B cell (primary cell): ENCODE results near the gene TENM3. TPM values are rescaled to one million over a fixed set of nuclear protein-coding genes. Genes with fewer than 3 reads are reported as not detected.
"Not testable (repeated sequence)": the region's sequence is repeated elsewhere in the genome, so short reads cannot be mapped to it uniquely, and the experiment has no call there.

Experiments
- ATAC-seq: fragments of 200-7000 bp; cut with Tn5 transposase; one replicate; pipeline ENCODE4 v1.10.0; 2021; ENCODE audit warnings: low read depth, mild to moderate bottlenecking, moderate number of reproducible peaks, moderate library complexity
- CTCF ChIA-PET: fragments of 350-600 bp; sonication (Branson Sonifier 250); formaldehyde crosslinking; loops from one replicate; lab custom pipeline; 2021; ENCODE audit warnings: antibody characterized with exemption, inconsistent platforms; lab: Charles Lee
- POLR2A ChIA-PET: fragments of 350-600 bp; sonication (Branson Sonifier 250); formaldehyde crosslinking; loops from one replicate; lab custom pipeline; 2021; ENCODE audit warnings: antibody characterized with exemption; lab: Charles Lee
- DNase-seq: peaks from one replicate; pipeline ENCODE4 v3.0.0; 2013
- H2AFZ ChIP-seq: 2 replicates; pipeline ENCODE4 v1.6.1; 2012; ENCODE audit warnings: mild to moderate bottlenecking, low read depth, low read length; ENCODE audit not compliant: insufficient read depth, poor library complexity, severe bottlenecking
- H3K27ac ChIP-seq, 2 donors: 1 replicate in 1 of 2; 2 replicates in 1 of 2; pipeline ENCODE4 v1.5.1; 2012 to 2013; ENCODE audit warnings: low read length in 2 of 2, mild to moderate bottlenecking in 2 of 2, moderate library complexity in 1 of 2
- H3K27me3 ChIP-seq, 4 experiments: fragments of 200-600 bp in 1 of 4; sonication (generic) in 1 of 4; replicated peaks in 1 of 4; 1 replicate in 2 of 4; 2 replicates in 2 of 4; pipeline versions ENCODE4 v1.6.1 to v1.7.0; 2013 to 2016; ENCODE audit warnings: low read length in 3 of 4, mild to moderate bottlenecking in 2 of 4, mixed read lengths in 1 of 4, moderate library complexity in 1 of 4; ENCODE audit not compliant: insufficient read depth in 4 of 4, control insufficient read depth in 3 of 4; ENCODE audit errors: control extremely low read depth in 1 of 4
- H3K36me3 ChIP-seq, 2 experiments: replicated peaks in 1 of 2; 1 replicate in 1 of 2; 2 replicates in 1 of 2; pipeline versions ENCODE4 v1.6.1 to v1.7.1; 2013; ENCODE audit warnings: low read length in 1 of 2; ENCODE audit not compliant: insufficient read depth in 2 of 2, control insufficient read depth in 1 of 2; ENCODE audit errors: control extremely low read depth in 1 of 2, extremely low read depth in 1 of 2
- H3K4me1 ChIP-seq, 2 donors: fragments of 200-600 bp in 1 of 2; sonication (generic) in 1 of 2; 1 replicate in 1 of 2; 2 replicates in 1 of 2; pipeline versions ENCODE4 v1.5.1 to v1.6.1; 2013 to 2017; ENCODE audit warnings: low read length in 2 of 2; ENCODE audit not compliant: control insufficient read depth in 2 of 2, insufficient read depth in 2 of 2
- H3K4me2 ChIP-seq: replicated peaks from 2 replicates; pipeline ENCODE3; 2012; ENCODE audit warnings: mild to moderate bottlenecking, low read depth, low read length; ENCODE audit not compliant: poor library complexity, severe bottlenecking
- H3K4me3 ChIP-seq, 5 experiments: fragments of 200-600 bp in 1 of 5; sonication (generic) in 1 of 5; 1 replicate in 3 of 5; 2 replicates in 2 of 5; pipeline versions ENCODE4 v1.5.1 to v1.7.0; 2011 to 2016; ENCODE audit warnings: low read length in 4 of 5, mild to moderate bottlenecking in 4 of 5, low read depth in 2 of 5, control low read depth in 1 of 5, moderate library complexity in 1 of 5; ENCODE audit not compliant: insufficient read depth in 1 of 5; ENCODE audit errors: control extremely low read depth in 1 of 5, extremely low read depth in 1 of 5
- H3K79me2 ChIP-seq: fragments of 200-600 bp; sonication (generic); one replicate; pipeline ENCODE4 v1.6.0; 2016; ENCODE audit warnings: low read length; ENCODE audit not compliant: control insufficient read depth, insufficient read depth
- H3K9ac ChIP-seq: fragments of 200-600 bp; sonication (generic); 2 replicates; pipeline ENCODE4 v1.6.1; 2017; ENCODE audit warnings: mild to moderate bottlenecking, low read length, moderate library complexity
- H3K9me3 ChIP-seq, 3 donors: one replicate each; pipeline versions ENCODE4 v1.6.1 to v1.7.1; 2013; ENCODE audit warnings: low read length in 2 of 3; ENCODE audit not compliant: control insufficient read depth in 2 of 3, insufficient read depth in 1 of 3; ENCODE audit errors: control extremely low read depth in 1 of 3
- H4K20me1 ChIP-seq: 2 replicates; pipeline ENCODE4 v1.6.0; 2012; ENCODE audit warnings: mild to moderate bottlenecking, low read length; ENCODE audit not compliant: insufficient read depth, control insufficient read depth, poor library complexity, severe bottlenecking
- H3K27ac Mint-ChIP-seq: one replicate; pipeline ENCODE4 v1.8.0; 2021; ENCODE audit warnings: mixed read lengths
- H3K27me3 Mint-ChIP-seq: one replicate; pipeline ENCODE4 v1.8.0; 2021; ENCODE audit warnings: mixed read lengths
- H3K4me1 Mint-ChIP-seq: one replicate; pipeline ENCODE4 v1.8.0; 2021; ENCODE audit warnings: mixed read lengths
- H3K4me3 Mint-ChIP-seq: one replicate; pipeline ENCODE4 v1.8.0; 2021; ENCODE audit warnings: mixed read lengths
- H3K9me3 Mint-ChIP-seq: one replicate; pipeline ENCODE4 v1.8.0; 2022; ENCODE audit warnings: mixed read lengths; ENCODE audit not compliant: insufficient read depth
- CTCF ChIP-seq: fragments of 200-600 bp; IDR thresholded peaks from one replicate; pipeline ENCODE4 v1.8.0; 2022; ENCODE audit warnings: antibody characterized with exemption, mild to moderate bottlenecking
- EZH2 ChIP-seq: IDR thresholded peaks from 2 replicates; pipeline ENCODE4 v1.6.1; 2012; ENCODE audit warnings: borderline replicate concordance, low read depth, mild to moderate bottlenecking, moderate library complexity, low read length; ENCODE audit not compliant: insufficient read depth, poor library complexity, severe bottlenecking
- WGBS: methylation state at CpG from one replicate; pipeline ENCODE4 v1.1.5; 2013; ENCODE audit warnings: missing lambda C conversion rate; ENCODE audit not compliant: insufficient coverage; 5-methylcytosine and 5-hydroxymethylcytosine counted together
- intact Hi-C: fragments of 100-400 bp; cut with micrococcal nuclease; formaldehyde crosslinking; loops from one replicate; pipeline ENCODE4 v1.10.0; 2022
- polyA minus RNA-seq: library from RNA; depleted of rRNA, polyadenylated mRNA; stranded (reverse); fragments of >200 nt; gene quantifications from 2 replicates; pipeline ENCODE4 v1.2.3, GENCODE V29; 2012
- polyA plus RNA-seq: library from polyadenylated mRNA; depleted of rRNA; stranded (reverse); fragments of >200 nt; gene quantifications from 2 replicates; pipeline ENCODE4 v1.2.3, GENCODE V29; 2012
- total RNA-seq, 2 donors: library from RNA; stranded (reverse); fragments of 120-200 nt in 1 of 2; gene quantifications; 1 replicate in 1 of 2; 2 replicates in 1 of 2; pipeline versions ENCODE4 v1.2.3 to v1.2.4, GENCODE V29; 2013 to 2022

TENM3 gene
- not detected in 2 replicates for total RNA-seq
- 0.56 TPM for total RNA-seq (2013)
- polyA plus RNA-seq: not detected in 2 replicates
- 0.50 TPM in 1 of 2 replicates, not detected in the other for polyA minus RNA-seq

GRCh38 chr4:182243204-182243603 lies at the start of gene TENM3:
Gene TENM3 (plus strand): TSS chr4:182243402. CDS start chr4:182324021, 80,619 bp downstream.
- H3K4me1 Mint-ChIP-seq, H3K27ac ChIP-seq, H3K9me3 Mint-ChIP-seq, ATAC-seq, intact Hi-C loops, H3K4me3 ChIP-seq, H3K36me3 ChIP-seq, H2AFZ ChIP-seq, CTCF ChIA-PET, H3K27me3 ChIP-seq, H4K20me1 ChIP-seq, POLR2A ChIA-PET, H3K9ac ChIP-seq, H3K79me2 ChIP-seq, H3K4me2 ChIP-seq, H3K4me1 ChIP-seq, H3K27me3 Mint-ChIP-seq, H3K27ac Mint-ChIP-seq, DNase-seq, H3K4me3 Mint-ChIP-seq: not testable (repeated sequence)
- H3K9me3 ChIP-seq: peaks cover 0 to 12% (median 0%) of the 10 kb centered on the region in 3 donors
- WGBS: 93% methylated on average over 7 of the region's 8 CpGs

GRCh38 chr4:182194091-182194824 lies 48.9 kb upstream of the TENM3 start:
- H3K4me3 Mint-ChIP-seq: no peak overlapping the region
- no peak for ATAC-seq

More at GRCh38 chr4:182194091-182194824, 48.9 kb upstream of the TENM3 start:
- intact Hi-C loops: no loop called here
- Histone ChIP-seq H3K9ac (no peak overlapping the region), H3K4me3 (no peak overlapping the region), H3K4me1 (no peaks in the 10 kb centered on the region), H3K79me2 (no peaks in the 10 kb centered on the region), H3K9me3 (peaks cover 0 to 10% (median 0%) of the 10 kb centered on the region in 3 donors), H3K36me3 (no peaks in the 10 kb centered on the region), H3K27ac (no peak overlapping the region), H3K4me2 (no peak overlapping the region), H4K20me1 (no peaks in the 10 kb centered on the region), H3K27me3 (no peaks in the 10 kb centered on the region), H2AFZ (no peak overlapping the region)
- DNase-seq: no peak
- TF ChIP-seq EZH2 (no peak), CTCF (no peak)
- Mint-ChIP-seq H3K27ac (no peak overlapping the region), H3K27me3 (no peaks in the 10 kb centered on the region), H3K4me1 (no peaks in the 10 kb centered on the region), H3K9me3 (peaks cover 3% of the 10 kb centered on the region)
- 89% methylated on average over 8 of the region's 15 CpGs for WGBS
- ChIA-PET CTCF (no interaction called here), POLR2A (no interaction called here)
